ENCODE measurements around the gene TWSG1. TPM values are rescaled to one million over a fixed set of nuclear protein-coding genes. Genes with fewer than 3 reads are reported as not detected.

TWSG1 gene
- total RNA-seq, 5 donors from 2014 or later (not counting 1 experiment from before 2014, with no cell fraction given), result 1.8 to 6.2 (median 4.4) TPM

DNA sequence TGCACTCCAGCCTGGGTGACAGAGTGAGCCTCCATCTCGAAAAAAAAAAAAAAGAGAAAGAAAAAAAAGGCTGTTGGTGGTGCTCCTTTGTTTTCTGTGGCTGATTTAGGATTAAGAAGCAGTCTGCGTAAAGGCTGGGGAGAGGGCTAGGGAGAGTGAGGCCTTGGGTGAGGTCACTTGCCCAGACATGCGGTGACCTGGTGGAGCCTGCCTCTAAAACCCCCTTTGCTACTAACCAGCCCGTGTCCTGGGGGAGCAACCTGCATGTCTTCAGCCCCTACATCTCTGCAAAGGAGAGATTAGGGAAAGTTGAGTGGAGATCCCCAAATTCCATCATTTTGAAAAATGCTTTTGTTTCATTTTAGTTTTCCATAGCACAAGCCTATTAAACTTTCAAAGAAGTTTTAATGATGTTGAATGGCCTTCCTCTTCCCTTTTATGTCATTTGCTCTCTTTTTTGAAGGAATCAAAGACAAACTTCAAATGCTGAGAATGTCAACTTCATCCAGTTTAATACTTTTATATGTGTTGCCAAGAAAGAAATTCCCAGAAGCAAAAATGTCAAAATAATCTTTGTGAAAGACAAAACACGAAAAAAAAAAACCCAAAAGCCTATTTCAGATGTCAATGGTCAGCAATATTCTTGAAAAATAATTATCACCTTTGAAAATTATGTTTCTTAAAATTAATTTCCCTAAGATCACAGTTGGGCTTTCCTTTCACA, 101.8 kb downstream of the TWSG1 start:
- ATAC-seq (replicated peaks in 1 of 4) (no peak), DNase-seq (no peak)
- peaks cover 4 to 7% (median 6%) of the 10 kb centered on the region in 3 donors for H3K4me1 Mint-ChIP-seq
- peaks cover 8 to 9% of the 10 kb centered on the region in 2 donors for H3K27me3 Mint-ChIP-seq
- H3K27ac ChIP-seq (ENCODE audit: low read length), result no peak overlapping the region
- no peaks in the 10 kb centered on the region for H3K9me3 ChIP-seq
- no peak overlapping the region for H3K27ac Mint-ChIP-seq
- H3K4me3 Mint-ChIP-seq, result no peak overlapping the region
- ChIA-PET POLR2A (no interaction called here), CTCF (no interaction called here)
- no peaks in the 10 kb centered on the region for H3K36me3 Mint-ChIP-seq
- WGBS (ENCODE audit: insufficient coverage), result no CpG with 5 or more reads among the region's 5 CpGs
- no peaks in the 10 kb centered on the region for H3K9me3 Mint-ChIP-seq
- H3K4me3 ChIP-seq (ENCODE audit: control insufficient read depth in 1 of 2, extremely low read depth in 1 of 2, low read length in 1 of 2), result no peak overlapping the region
- peaks cover 0 to 6% of the 10 kb centered on the region in 2 experiments for H3K27me3 ChIP-seq (replicated peaks in 1 of 2; ENCODE audit: control insufficient read depth in 2 of 2, extremely low read depth in 1 of 2, insufficient read depth in 2 of 2, low read length in 1 of 2)
- H3K4me1 ChIP-seq (ENCODE audit: control insufficient read depth in 1 of 2, extremely low read depth in 1 of 2, insufficient read depth in 2 of 2, low read length in 2 of 2), result no peaks in the 10 kb centered on the region
- no peaks in the 10 kb centered on the region for H3K36me3 ChIP-seq (ENCODE audit: control insufficient read depth in 2 of 2, extremely low read depth in 1 of 2, insufficient read depth in 1 of 2, low read length in 1 of 2)

DNA sequence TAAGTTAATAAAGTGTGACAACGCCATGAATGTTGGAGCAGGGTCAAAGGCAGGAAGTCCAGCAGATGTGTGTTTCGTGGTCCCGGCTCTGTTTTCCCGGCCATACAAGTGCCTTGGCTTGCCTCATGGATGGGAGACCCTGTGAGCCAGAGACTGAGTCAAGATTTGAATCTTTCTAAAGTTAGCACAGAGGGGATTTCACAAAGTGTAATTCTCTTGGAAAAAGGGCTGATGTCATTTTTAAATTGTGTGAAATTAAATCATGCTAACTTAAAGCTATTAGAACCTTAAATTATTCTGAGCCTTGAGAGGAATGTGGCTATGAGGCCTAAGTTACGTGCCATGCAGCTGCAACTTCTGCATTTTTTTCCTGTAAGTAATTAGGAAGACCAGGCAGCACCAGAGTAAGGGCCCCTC, 102.5 kb downstream of the TWSG1 start:
- Mint-ChIP-seq H3K27me3 (peaks cover 8 to 9% of the 10 kb centered on the region in 2 donors), H3K9me3 (no peaks in the 10 kb centered on the region), H3K4me3 (no peak overlapping the region), H3K36me3 (no peaks in the 10 kb centered on the region), H3K4me1 (peaks cover 4 to 7% (median 6%) of the 10 kb centered on the region in 3 donors), H3K27ac (no peak overlapping the region)
- Histone ChIP-seq H3K36me3 (ENCODE audit: control insufficient read depth in 2 of 2, extremely low read depth in 1 of 2, insufficient read depth in 1 of 2, low read length in 1 of 2) (no peaks in the 10 kb centered on the region), H3K9me3 (no peaks in the 10 kb centered on the region), H3K27me3 (replicated peaks in 1 of 2; ENCODE audit: control insufficient read depth in 2 of 2, extremely low read depth in 1 of 2, insufficient read depth in 2 of 2, low read length in 1 of 2) (peaks cover 0 to 6% of the 10 kb centered on the region in 2 experiments), H3K27ac (ENCODE audit: low read length) (no peak overlapping the region), H3K4me3 (ENCODE audit: control insufficient read depth in 1 of 2, extremely low read depth in 1 of 2, low read length in 1 of 2) (no peak overlapping the region), H3K4me1 (ENCODE audit: control insufficient read depth in 1 of 2, extremely low read depth in 1 of 2, insufficient read depth in 2 of 2, low read length in 2 of 2) (no peaks in the 10 kb centered on the region)
- DNase-seq (no peak), ATAC-seq (replicated peaks in 1 of 4) (no peak)
- 89% methylated on average over 4 of the region's 5 CpGs for WGBS (ENCODE audit: insufficient coverage)
- ChIA-PET POLR2A (no interaction called here), CTCF (no interaction called here)

DNA sequence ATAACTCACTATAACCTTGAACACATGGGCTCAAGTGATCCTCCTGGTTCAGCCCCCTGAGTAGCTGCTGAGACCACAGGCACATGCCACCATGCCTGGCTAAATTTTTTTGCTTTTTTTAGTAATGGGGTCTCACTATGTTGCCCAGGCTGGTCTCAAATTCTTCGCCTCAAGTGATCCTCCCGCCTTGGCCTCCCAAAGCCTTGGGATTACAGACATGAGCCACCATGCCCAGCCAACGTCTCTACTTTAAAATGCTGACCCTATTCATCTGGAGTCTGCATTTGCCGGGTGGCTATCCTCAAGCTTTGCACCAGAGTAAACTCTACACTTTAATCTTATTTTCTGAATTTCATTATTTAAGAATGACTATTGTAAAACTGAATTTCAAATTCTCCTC, 103.1 kb downstream of the TWSG1 start:
- Histone ChIP-seq H3K9me3 (no peaks in the 10 kb centered on the region), H3K36me3 (ENCODE audit: control insufficient read depth in 2 of 2, extremely low read depth in 1 of 2, insufficient read depth in 1 of 2, low read length in 1 of 2) (no peaks in the 10 kb centered on the region), H3K4me1 (ENCODE audit: control insufficient read depth in 1 of 2, extremely low read depth in 1 of 2, insufficient read depth in 2 of 2, low read length in 2 of 2) (no peaks in the 10 kb centered on the region), H3K27me3 (replicated peaks in 1 of 2; ENCODE audit: control insufficient read depth in 2 of 2, extremely low read depth in 1 of 2, insufficient read depth in 2 of 2, low read length in 1 of 2) (peaks cover 0 to 9% of the 10 kb centered on the region in 2 experiments), H3K4me3 (ENCODE audit: control insufficient read depth in 1 of 2, extremely low read depth in 1 of 2, low read length in 1 of 2) (no peak overlapping the region), H3K27ac (ENCODE audit: low read length) (no peak overlapping the region)
- Mint-ChIP-seq H3K27me3 (peaks cover 8 to 9% of the 10 kb centered on the region in 2 donors), H3K4me1 (peaks cover 4 to 7% (median 6%) of the 10 kb centered on the region in 3 donors), H3K27ac (no peak overlapping the region), H3K4me3 (no peak overlapping the region), H3K36me3 (no peaks in the 10 kb centered on the region), H3K9me3 (no peaks in the 10 kb centered on the region)
- ChIA-PET CTCF (no interaction called here), POLR2A (no interaction called here)
- no peak for ATAC-seq (replicated peaks in 1 of 4)
- 93% methylated on average over 2 of the region's 4 CpGs for WGBS (ENCODE audit: insufficient coverage)
- no peak for DNase-seq

DNA sequence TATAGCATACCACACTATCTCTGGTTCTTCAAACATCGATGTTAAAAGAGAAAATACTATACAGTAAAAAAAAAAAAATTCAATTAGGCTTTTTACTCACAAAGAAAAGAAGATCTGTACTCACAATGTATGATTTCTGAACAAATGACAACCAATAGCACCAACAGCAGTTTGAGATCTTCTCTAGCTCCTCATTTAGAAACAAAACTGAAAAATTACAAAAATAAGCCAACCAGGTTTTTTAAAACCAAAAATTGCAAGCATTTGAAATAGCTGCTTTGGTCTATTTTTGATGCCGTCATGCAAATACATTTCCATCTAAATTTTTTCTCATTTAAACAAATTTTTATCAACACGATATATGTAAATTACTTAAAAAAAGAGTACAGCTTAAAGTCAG, 106.5 kb downstream of the TWSG1 start:
- Histone ChIP-seq H3K4me3 (ENCODE audit: control insufficient read depth in 1 of 2, extremely low read depth in 1 of 2, low read length in 1 of 2) (no peak overlapping the region), H3K4me1 (ENCODE audit: control insufficient read depth in 1 of 2, extremely low read depth in 1 of 2, insufficient read depth in 2 of 2, low read length in 2 of 2) (no peaks in the 10 kb centered on the region), H3K9me3 (no peaks in the 10 kb centered on the region), H3K27me3 (replicated peaks in 1 of 2; ENCODE audit: control insufficient read depth in 2 of 2, extremely low read depth in 1 of 2, insufficient read depth in 2 of 2, low read length in 1 of 2) (peaks cover 0 to 2% of the 10 kb centered on the region in 2 experiments), H3K27ac (ENCODE audit: low read length) (no peak overlapping the region), H3K36me3 (ENCODE audit: control insufficient read depth in 2 of 2, extremely low read depth in 1 of 2, insufficient read depth in 1 of 2, low read length in 1 of 2) (no peaks in the 10 kb centered on the region)
- CTCF ChIA-PET, result interaction anchor here (0.6 to 0.7 kb wide), 3 partner anchors 69 to 407 kb away, joined by 3 to 10 read pairs (median 3); no protein-coding TSS in a partner anchor
- no peak for ATAC-seq (replicated peaks in 1 of 4)
- no peak overlapping the region for H3K4me3 Mint-ChIP-seq
- H3K27ac Mint-ChIP-seq, result no peak overlapping the region
- peaks cover 4 to 7% of the 10 kb centered on the region in 2 donors for H3K27me3 Mint-ChIP-seq
- POLR2A ChIA-PET, result no interaction called here
- H3K9me3 Mint-ChIP-seq, result no peaks in the 10 kb centered on the region
- H3K36me3 Mint-ChIP-seq, result no peaks in the 10 kb centered on the region
- no peaks in the 10 kb centered on the region for H3K4me1 Mint-ChIP-seq
- no peak for DNase-seq
- WGBS (ENCODE audit: insufficient coverage), result no CpG with 5 or more reads among the region's 3 CpGs

DNA sequence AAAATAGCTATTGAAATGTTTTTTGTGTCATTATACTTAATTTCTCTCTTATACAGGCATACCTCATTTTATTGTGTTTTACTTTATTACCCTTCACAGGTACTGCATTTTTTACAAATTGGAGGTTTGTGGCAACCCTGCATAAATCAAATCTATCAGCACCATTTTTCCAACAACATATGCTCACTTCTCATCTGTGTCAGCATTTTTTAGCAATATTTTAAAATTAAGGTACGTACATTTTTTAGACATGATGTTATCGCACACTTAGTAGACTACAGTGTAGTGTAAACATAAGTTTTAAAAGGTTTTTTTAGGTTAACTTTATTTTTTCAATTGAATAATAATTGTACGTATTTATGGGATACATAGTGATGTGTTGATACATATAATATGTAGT, 110.0 kb downstream of the TWSG1 start:
- H3K27ac ChIP-seq (ENCODE audit: low read length), result no peak overlapping the region
- H3K36me3 ChIP-seq (ENCODE audit: control insufficient read depth in 2 of 2, extremely low read depth in 1 of 2, insufficient read depth in 1 of 2, low read length in 1 of 2), result no peaks in the 10 kb centered on the region
- H3K4me3 ChIP-seq (ENCODE audit: control insufficient read depth in 1 of 2, extremely low read depth in 1 of 2, low read length in 1 of 2), result no peak overlapping the region
- CTCF ChIA-PET, result no interaction called here
- peaks cover 0 to 12% of the 10 kb centered on the region in 2 experiments for H3K27me3 ChIP-seq (replicated peaks in 1 of 2; ENCODE audit: control insufficient read depth in 2 of 2, extremely low read depth in 1 of 2, insufficient read depth in 2 of 2, low read length in 1 of 2)
- Mint-ChIP-seq H3K4me1 (no peaks in the 10 kb centered on the region), H3K9me3 (peaks cover 4 to 15% (median 6%) of the 10 kb centered on the region in 3 donors), H3K27me3 (peaks cover 6 to 7% of the 10 kb centered on the region in 2 donors), H3K36me3 (no peaks in the 10 kb centered on the region), H3K27ac (no peak overlapping the region), H3K4me3 (no peak overlapping the region)
- no peak for DNase-seq
- no peaks in the 10 kb centered on the region for H3K4me1 ChIP-seq (ENCODE audit: control insufficient read depth in 1 of 2, extremely low read depth in 1 of 2, insufficient read depth in 2 of 2, low read length in 2 of 2)
- WGBS (ENCODE audit: insufficient coverage), result no CpG with 5 or more reads among the region's 3 CpGs
- POLR2A ChIA-PET, result no interaction called here
- ATAC-seq (replicated peaks in 1 of 4), result no peak
- H3K9me3 ChIP-seq, result no peaks in the 10 kb centered on the region

DNA sequence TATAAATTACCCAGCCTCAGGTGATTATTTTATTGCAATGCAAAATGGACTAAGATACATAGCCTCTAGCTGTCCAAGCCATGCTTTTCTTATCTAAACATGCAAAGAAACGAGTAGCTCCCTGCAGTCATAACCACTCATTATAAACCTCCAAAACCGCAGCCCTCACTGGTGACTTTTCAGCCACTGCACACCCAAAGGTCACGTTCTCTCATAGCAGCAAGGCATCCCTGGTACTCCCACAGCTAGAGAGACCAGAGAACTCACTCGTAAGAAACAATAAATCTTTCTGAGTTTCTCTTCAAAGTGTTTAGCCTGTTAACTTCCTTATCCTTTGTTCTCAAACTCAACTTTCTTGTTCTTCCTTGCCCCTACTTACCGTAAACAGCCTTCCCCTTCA, 112.3 kb downstream of the TWSG1 start:
- 82% methylated on average over 5 of the region's 5 CpGs for WGBS (ENCODE audit: insufficient coverage)
- ChIA-PET POLR2A (no interaction called here), CTCF (no interaction called here)
- Mint-ChIP-seq H3K36me3 (no peaks in the 10 kb centered on the region), H3K4me1 (no peaks in the 10 kb centered on the region), H3K27ac (no peak overlapping the region), H3K4me3 (no peak overlapping the region), H3K27me3 (peaks cover 6 to 13% of the 10 kb centered on the region in 2 donors), H3K9me3 (peaks cover 4 to 15% (median 6%) of the 10 kb centered on the region in 3 donors)
- H3K4me1 ChIP-seq (ENCODE audit: control insufficient read depth in 1 of 2, extremely low read depth in 1 of 2, insufficient read depth in 2 of 2, low read length in 2 of 2), result no peaks in the 10 kb centered on the region
- DNase-seq, result no peak
- H3K4me3 ChIP-seq (ENCODE audit: control insufficient read depth in 1 of 2, extremely low read depth in 1 of 2, low read length in 1 of 2), result no peak overlapping the region
- no peak for ATAC-seq (replicated peaks in 1 of 4)
- peaks cover 0 to 12% of the 10 kb centered on the region in 2 experiments for H3K27me3 ChIP-seq (replicated peaks in 1 of 2; ENCODE audit: control insufficient read depth in 2 of 2, extremely low read depth in 1 of 2, insufficient read depth in 2 of 2, low read length in 1 of 2)
- no peaks in the 10 kb centered on the region for H3K36me3 ChIP-seq (ENCODE audit: control insufficient read depth in 2 of 2, extremely low read depth in 1 of 2, insufficient read depth in 1 of 2, low read length in 1 of 2)
- H3K27ac ChIP-seq (ENCODE audit: low read length), result no peak overlapping the region
- H3K9me3 ChIP-seq, result no peaks in the 10 kb centered on the region
